ENCODE results near the gene OTOF.
A peak's percentile ranks its signal among the peaks of the same experiment; 100 is the strongest.

Gene OTOF

GRCh38 chr2:26423750-26424149 lies 54.2 kb downstream of the OTOF start:
- Mint-ChIP-seq H3K27me3 (ENCODE audit: low read depth, poor library complexity) (peaks cover 3% of the 10 kb centered on the region), H3K4me3 (no peak overlapping the region), H3K36me3 (ENCODE audit: low read depth) (no peaks in the 10 kb centered on the region), H3K4me1 (peaks cover 8% of the 10 kb centered on the region), H3K27ac (no peak overlapping the region), H3K9me3 (no peaks in the 10 kb centered on the region)
- no peak for DNase-seq
- TF ChIP-seq CTCF (IDR thresholded peaks at IDR 0.05), result no peak

- no peaks in the 10 kb centered on the region for H3K9me3 Mint-ChIP-seq
- TF ChIP-seq CTCF (IDR thresholded peaks at IDR 0.05), result no peak
- peak overlapping the region; percentile 77 for H3K27ac Mint-ChIP-seq
- DNase-seq, result no peak
- peaks cover 8% of the 10 kb centered on the region for H3K4me1 Mint-ChIP-seq
- H3K4me3 Mint-ChIP-seq, result no peak overlapping the region
- no peaks in the 10 kb centered on the region for H3K36me3 Mint-ChIP-seq (ENCODE audit: low read depth)
- H3K27me3 Mint-ChIP-seq (ENCODE audit: low read depth, poor library complexity), result peaks cover 5% of the 10 kb centered on the region
Observed at GRCh38 chr2:26422947-26423629, 54.8 kb downstream of the OTOF start.

- DNase-seq, result no peak
- Mint-ChIP-seq H3K9me3 (no peaks in the 10 kb centered on the region), H3K27ac (no peak overlapping the region), H3K4me1 (peaks cover 8% of the 10 kb centered on the region), H3K27me3 (ENCODE audit: low read depth, poor library complexity) (peaks cover 8% of the 10 kb centered on the region), H3K4me3 (no peak overlapping the region), H3K36me3 (ENCODE audit: low read depth) (no peaks in the 10 kb centered on the region)
- no peak for TF ChIP-seq CTCF (IDR thresholded peaks at IDR 0.05)
Observed at GRCh38 chr2:26421961-26422360, 56.0 kb downstream of the OTOF start.

- no peak for DNase-seq
- Mint-ChIP-seq H3K27ac (no peak overlapping the region), H3K4me3 (no peak overlapping the region), H3K27me3 (ENCODE audit: low read depth, poor library complexity) (peaks cover 14% of the 10 kb centered on the region), H3K4me1 (no peaks in the 10 kb centered on the region), H3K36me3 (ENCODE audit: low read depth) (no peaks in the 10 kb centered on the region), H3K9me3 (no peaks in the 10 kb centered on the region)
- no peak for TF ChIP-seq CTCF (IDR thresholded peaks at IDR 0.05)
Observed at GRCh38 chr2:26414311-26414710, 63.6 kb downstream of the OTOF start.

GRCh38 chr2:26412091-26412673 lies 65.7 kb downstream of the OTOF start:
- no peak for TF ChIP-seq CTCF (IDR thresholded peaks at IDR 0.05)
- H3K27me3 Mint-ChIP-seq (ENCODE audit: low read depth, poor library complexity), result peaks cover 16% of the 10 kb centered on the region
- no peak overlapping the region for H3K4me3 Mint-ChIP-seq
- no peaks in the 10 kb centered on the region for H3K36me3 Mint-ChIP-seq (ENCODE audit: low read depth)
- no peak overlapping the region for H3K27ac Mint-ChIP-seq
- no peaks in the 10 kb centered on the region for H3K9me3 Mint-ChIP-seq
- no peak for DNase-seq
- H3K4me1 Mint-ChIP-seq, result no peaks in the 10 kb centered on the region

- TF ChIP-seq CTCF (IDR thresholded peaks at IDR 0.05), result no peak
- no peak overlapping the region for H3K4me3 Mint-ChIP-seq
- no peaks in the 10 kb centered on the region for H3K36me3 Mint-ChIP-seq (ENCODE audit: low read depth)
- H3K27ac Mint-ChIP-seq, result no peak overlapping the region
- no peak for DNase-seq
- no peaks in the 10 kb centered on the region for H3K9me3 Mint-ChIP-seq
- no peaks in the 10 kb centered on the region for H3K4me1 Mint-ChIP-seq
- peaks cover 11% of the 10 kb centered on the region for H3K27me3 Mint-ChIP-seq (ENCODE audit: low read depth, poor library complexity)
Observed at GRCh38 chr2:26411419-26411818, 66.5 kb downstream of the OTOF start.

Data from nephron progenitor cell (in vitro differentiated cells).